ENCODE data around the gene GAS7. TPM values are rescaled to one million over a fixed set of nuclear protein-coding genes. Genes with fewer than 3 reads are reported as not detected.

The GAS7 gene
- total and polyA plus RNA-seq, 2 of the 13 experiments (the other 11 are each of a cell fraction or from before 2014, with no cell fraction given), result 1.0 to 5.2 TPM

- in situ Hi-C loops (cut with HindIII; ENCODE audit: extremely low pct_ligation_motif_present, low pct_unique_long_range_greater_than_20kb), result no loop called here
These were observed 46.5 kb downstream of the GAS7 start for GRCh38 chr17:10151667-10152496.

GRCh38 chr17:10149573-10150399 lies 48.6 kb downstream of the GAS7 start:
- no TSS peak for BruUV-seq (replicated peaks)
- Histone ChIP-seq H3K27me3 (ENCODE audit: control insufficient read depth in 1 of 2, insufficient read depth in 2 of 2, low read length in 2 of 2) (peaks cover 2 to 8% of the 10 kb centered on the region in 2 experiments; a peak in 2 of 5 replicates), H3K36me3 (replicated peaks in 1 of 2; ENCODE audit: control insufficient read depth in 1 of 2, insufficient read depth in 2 of 2, low read length in 2 of 2) (no peaks in the 10 kb centered on the region), H3K9ac (ENCODE audit: insufficient read depth, low read depth, low read length) (no peak overlapping the region), H4K20me1 (ENCODE audit: insufficient read depth, low read length) (no peaks in the 10 kb centered on the region), H3K79me2 (ENCODE audit: insufficient read depth, low read length) (no peaks in the 10 kb centered on the region), H3K4me1 (ENCODE audit: insufficient read depth, low read length) (no peaks in the 10 kb centered on the region), H3K4me3 (replicated peaks in 1 of 3; ENCODE audit: insufficient read depth in 1 of 3, low read depth in 2 of 3, low read length in 3 of 3) (no peak overlapping the region), H3K9me3 (ENCODE audit: low read length) (no peaks in the 10 kb centered on the region), H3K27ac (ENCODE audit: extremely low read length, insufficient read depth, low read length) (no peak overlapping the region), H2AFZ (ENCODE audit: low read length) (no peak overlapping the region), H3K4me2 (ENCODE audit: low read depth, low read length) (no peak overlapping the region)
- DNase-seq (ENCODE audit: low spot score) (no peak), FAIRE-seq (no peak), ATAC-seq (no peak)
- intact Hi-C loops (cut with micrococcal nuclease; ENCODE audit: unreplicated experiment), result no loop called here
- CTCF ChIA-PET (ENCODE audit: low intra/inter-chr PET ratio, low total read pairs), result no interaction called here
- in situ Hi-C loops (cut with HindIII; ENCODE audit: extremely low pct_ligation_motif_present, low pct_unique_long_range_greater_than_20kb), result no loop called here
- POLR2A ChIA-PET, result no interaction called here
- whole genome bisulfite sequencing (ENCODE audit: low lambda C conversion rate), result 29% methylated on average over 8 of the region's 8 CpGs
- TF ChIP-seq, protein P1, sequence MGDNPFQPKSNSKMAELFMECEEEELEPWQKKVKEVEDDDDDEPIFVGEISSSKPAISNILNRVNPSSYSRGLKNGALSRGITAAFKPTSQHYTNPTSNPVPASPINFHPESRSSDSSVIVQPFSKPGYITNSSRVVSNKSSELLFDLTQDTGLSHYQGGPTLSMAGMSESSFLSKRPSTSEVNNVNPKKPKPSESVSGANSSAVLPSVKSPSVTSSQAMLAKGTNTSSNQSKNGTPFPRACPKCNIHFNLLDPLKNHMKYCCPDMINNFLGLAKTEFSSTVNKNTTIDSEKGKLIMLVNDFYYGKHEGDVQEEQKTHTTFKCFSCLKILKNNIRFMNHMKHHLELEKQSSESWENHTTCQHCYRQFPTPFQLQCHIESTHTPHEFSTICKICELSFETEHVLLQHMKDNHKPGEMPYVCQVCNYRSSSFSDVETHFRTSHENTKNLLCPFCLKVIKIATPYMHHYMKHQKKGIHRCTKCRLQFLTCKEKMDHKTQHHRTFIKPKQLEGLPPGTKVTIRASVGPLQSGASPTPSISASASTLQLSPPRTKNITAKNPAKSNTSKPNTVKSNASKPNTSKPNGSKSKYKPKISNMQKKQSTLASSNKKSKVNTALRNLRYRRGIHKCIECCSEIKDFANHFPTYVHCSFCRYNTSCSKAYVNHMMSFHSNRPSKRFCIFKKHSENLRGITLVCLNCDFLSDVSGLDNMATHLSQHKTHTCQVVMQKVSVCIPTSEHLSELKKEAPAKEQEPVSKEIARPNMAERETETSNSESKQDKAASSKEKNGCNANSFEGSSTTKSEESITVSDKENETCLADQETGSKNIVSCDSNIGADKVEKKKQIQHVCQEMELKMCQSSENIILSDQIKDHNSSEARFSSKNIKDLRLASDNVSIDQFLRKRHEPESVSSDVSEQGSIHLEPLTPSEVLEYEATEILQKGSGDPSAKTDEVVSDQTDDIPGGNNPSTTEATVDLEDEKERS (CRISPR knock-in tag; IDR thresholded peaks at IDR 0.05), result no peak
- TF ChIP-seq, protein P2, sequence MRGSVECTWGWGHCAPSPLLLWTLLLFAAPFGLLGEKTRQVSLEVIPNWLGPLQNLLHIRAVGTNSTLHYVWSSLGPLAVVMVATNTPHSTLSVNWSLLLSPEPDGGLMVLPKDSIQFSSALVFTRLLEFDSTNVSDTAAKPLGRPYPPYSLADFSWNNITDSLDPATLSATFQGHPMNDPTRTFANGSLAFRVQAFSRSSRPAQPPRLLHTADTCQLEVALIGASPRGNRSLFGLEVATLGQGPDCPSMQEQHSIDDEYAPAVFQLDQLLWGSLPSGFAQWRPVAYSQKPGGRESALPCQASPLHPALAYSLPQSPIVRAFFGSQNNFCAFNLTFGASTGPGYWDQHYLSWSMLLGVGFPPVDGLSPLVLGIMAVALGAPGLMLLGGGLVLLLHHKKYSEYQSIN (CRISPR knock-in tag; IDR thresholded peaks at IDR 0.05; ENCODE audit: borderline replicate concordance), result no peak
- TF ChIP-seq, protein P3, sequence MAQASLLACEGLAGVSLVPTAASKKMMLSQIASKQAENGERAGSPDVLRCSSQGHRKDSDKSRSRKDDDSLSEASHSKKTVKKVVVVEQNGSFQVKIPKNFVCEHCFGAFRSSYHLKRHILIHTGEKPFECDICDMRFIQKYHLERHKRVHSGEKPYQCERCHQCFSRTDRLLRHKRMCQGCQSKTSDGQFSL (CRISPR knock-in tag; IDR thresholded peaks at IDR 0.05), result no peak
- no peak for TF ChIP-seq BRCA1 (CRISPR knock-in tag; IDR thresholded peaks at IDR 0.05)

More at GRCh38 chr17:10151667-10152496, 46.5 kb downstream of the GAS7 start:
- intact Hi-C loops (cut with micrococcal nuclease; ENCODE audit: unreplicated experiment), result no loop called here
- BruUV-seq (replicated peaks), result no TSS peak
- Histone ChIP-seq H3K27ac (ENCODE audit: extremely low read length, insufficient read depth, low read length) (no peak overlapping the region), H4K20me1 (ENCODE audit: insufficient read depth, low read length) (no peaks in the 10 kb centered on the region), H3K27me3 (ENCODE audit: control insufficient read depth in 1 of 2, insufficient read depth in 2 of 2, low read length in 2 of 2) (peaks cover 0 to 14% of the 10 kb centered on the region in 2 experiments; a peak in 1 of 5 replicates), H3K9ac (ENCODE audit: insufficient read depth, low read depth, low read length) (no peak overlapping the region), H3K79me2 (ENCODE audit: insufficient read depth, low read length) (no peaks in the 10 kb centered on the region), H3K4me2 (ENCODE audit: low read depth, low read length) (no peak overlapping the region), H3K36me3 (replicated peaks in 1 of 2; ENCODE audit: control insufficient read depth in 1 of 2, insufficient read depth in 2 of 2, low read length in 2 of 2) (no peaks in the 10 kb centered on the region), H3K9me3 (ENCODE audit: low read length) (no peaks in the 10 kb centered on the region), H3K4me1 (ENCODE audit: insufficient read depth, low read length) (no peaks in the 10 kb centered on the region), H3K4me3 (replicated peaks in 1 of 3; ENCODE audit: insufficient read depth in 1 of 3, low read depth in 2 of 3, low read length in 3 of 3) (no peak overlapping the region), H2AFZ (ENCODE audit: low read length) (no peak overlapping the region)
- ATAC-seq, result no peak
- no peak for DNase-seq (ENCODE audit: low spot score)
- FAIRE-seq, result no peak
- ChIA-PET POLR2A (no interaction called here), CTCF (ENCODE audit: low intra/inter-chr PET ratio, low total read pairs) (no interaction called here)
- no peak for TF ChIP-seq ZNF788 (CRISPR knock-in tag; IDR thresholded peaks at IDR 0.05; ENCODE audit: borderline replicate concordance)
- WGBS (ENCODE audit: low lambda C conversion rate), result 7% methylated on average over 9 of the region's 12 CpGs
